ENCODE results near the gene SETD4.

DNA sequence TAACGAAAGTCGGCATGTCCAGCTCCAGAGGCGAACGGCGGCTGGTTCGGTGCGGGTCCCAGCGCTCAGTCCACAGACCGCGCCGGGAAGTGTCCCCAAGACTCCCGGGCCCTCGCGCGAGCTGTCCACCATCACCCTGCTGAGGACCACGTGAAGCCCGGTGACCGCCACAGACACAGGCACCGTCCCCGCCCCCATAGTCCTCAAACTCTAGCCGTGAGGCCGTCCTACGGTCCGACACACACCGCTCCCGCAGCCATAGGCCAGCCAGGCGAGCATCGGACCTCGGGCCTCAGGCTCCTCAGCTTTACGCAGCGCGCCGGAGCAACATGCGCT, 535 bp downstream of the SETD4 start:
- TF ChIP-seq CTCF (IDR thresholded peaks at IDR 0.05), result no peak
- TF ChIP-seq POLR2A (IDR thresholded peaks at IDR 0.05), result no peak
